Measurements from ENCODE around the gene FTH1. TPM values are rescaled to one million over a fixed set of nuclear protein-coding genes. Genes with fewer than 3 reads are reported as not detected.

The FTH1 gene
- total RNA-seq, 1 experiment from 2014 or later: 3,345 TPM

DNA sequence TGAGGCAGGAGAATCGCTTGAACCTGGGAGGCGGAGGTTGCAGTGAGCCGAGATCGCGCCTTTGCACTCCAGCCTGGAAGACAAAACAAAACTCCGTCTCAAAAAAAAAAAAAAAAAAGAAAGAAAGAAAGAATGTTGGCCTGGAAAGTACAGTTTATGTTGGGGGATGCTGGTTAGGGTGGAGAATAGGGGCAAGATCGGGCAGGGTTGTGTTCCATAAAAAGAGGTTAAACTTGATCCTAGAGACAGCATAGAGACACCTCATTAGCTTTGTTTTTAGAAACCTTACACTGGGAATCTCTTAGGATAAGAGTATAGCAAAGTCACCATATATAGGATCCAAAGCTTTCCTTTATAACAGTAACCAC is 1.9 kb upstream of the FTH1 start:
- peak overlapping the region; percentile 96 for H3K27ac ChIP-seq (ENCODE audit: low read depth, low read length)
- DNase-seq (ENCODE audit: low read depth, low spot score) (no peak), ATAC-seq (no peak)
- peaks cover 3 to 21% of the 10 kb centered on the region in 2 experiments for H3K36me3 ChIP-seq (ENCODE audit: control insufficient read depth in 1 of 2, insufficient read depth in 2 of 2, low read length in 2 of 2)
- peaks cover 17% of the 10 kb centered on the region; the same call in 1 of the 2 replicates for H4K20me1 ChIP-seq (ENCODE audit: insufficient read depth)
- H3K4me3 ChIP-seq (replicated peaks in 1 of 2; ENCODE audit: low read depth in 1 of 2, low read length in 2 of 2): no peak overlapping the region
- TF ChIP-seq FOSL1 (IDR thresholded peaks at IDR 0.05; ENCODE audit: low read depth): no peak
- no peak for TF ChIP-seq CBX3 (IDR thresholded peaks at IDR 0.05; ENCODE audit: low read depth)
- TF ChIP-seq EZH2 (IDR thresholded peaks at IDR 0.05): no peak
- no peak for TF ChIP-seq ZBTB33 (IDR thresholded peaks at IDR 0.05; ENCODE audit: extremely low read depth, insufficient replicate concordance, low read length)
- no peak for TF ChIP-seq YY1 (IDR thresholded peaks at IDR 0.05; ENCODE audit: extremely low read depth, insufficient replicate concordance, low read depth, low read length)
- no peak for TF ChIP-seq EGR1 (IDR thresholded peaks at IDR 0.05; ENCODE audit: low read depth)
- TF ChIP-seq, protein P1, sequence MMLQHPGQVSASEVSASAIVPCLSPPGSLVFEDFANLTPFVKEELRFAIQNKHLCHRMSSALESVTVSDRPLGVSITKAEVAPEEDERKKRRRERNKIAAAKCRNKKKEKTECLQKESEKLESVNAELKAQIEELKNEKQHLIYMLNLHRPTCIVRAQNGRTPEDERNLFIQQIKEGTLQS (IDR thresholded peaks at IDR 0.05): no peak
- no peak for TF ChIP-seq SP1 (IDR thresholded peaks at IDR 0.05; ENCODE audit: low read depth)
- no peak for TF ChIP-seq SIN3A (IDR thresholded peaks at IDR 0.05; ENCODE audit: low read depth)
- no peak for TF ChIP-seq ZFX (IDR thresholded peaks at IDR 0.05)
- TF ChIP-seq REST (IDR thresholded peaks at IDR 0.05; ENCODE audit: low read depth): no peak
- TF ChIP-seq EZH2phosphoT487 (IDR thresholded peaks at IDR 0.05; ENCODE audit: borderline replicate concordance): no peak
- ChIA-PET POLR2A (interaction anchor here (0.6 to 10.2 kb wide), 10 partner anchors 10 to 154 kb away, joined by 3 to 86 read pairs (median 12); no protein-coding TSS in a partner anchor), RAD21 (ENCODE audit: low non-redundant PET in 1 of 2, low total read pairs in 2 of 2, uncharacterized antibody in 2 of 2, unreplicated experiment in 2 of 2) (no interaction called here), CTCF (interaction anchor here (1.1 to 2.2 kb wide), 2 partner anchors 22 to 112 kb away, joined by 4 to 8 read pairs; no protein-coding TSS in a partner anchor)
- H3K27me3 ChIP-seq (ENCODE audit: insufficient read depth, low read length): no peaks in the 10 kb centered on the region
- BruUV-seq (replicated peaks): no TSS peak
- H3K4me1 ChIP-seq (ENCODE audit: control insufficient read depth in 1 of 2, insufficient read depth in 2 of 2, low read length in 2 of 2): peaks cover 56 to 81% of the 10 kb centered on the region in 2 experiments
- H3K9me3 ChIP-seq (ENCODE audit: control insufficient read depth in 1 of 2, insufficient read depth in 1 of 2, low read depth in 1 of 2, low read length in 2 of 2): no peaks in the 10 kb centered on the region
- peaks cover 41% of the 10 kb centered on the region for H3K79me2 ChIP-seq (ENCODE audit: insufficient read depth, low read length)
- H3K4me2 ChIP-seq (ENCODE audit: low read length): peak overlapping the region; percentile 96
- intact Hi-C loops (cut with micrococcal nuclease): no loop called here
- no peak overlapping the region for H3K9ac ChIP-seq (ENCODE audit: low read length)
- H3K9me2 ChIP-seq (ENCODE audit: insufficient read depth): no peaks in the 10 kb centered on the region
- no peak overlapping the region for H2AFZ ChIP-seq (ENCODE audit: low read depth, low read length, poor library complexity, severe bottlenecking)
